HG03066 (cell line): ENCODE measurements around the gene TMEM150B.

Source experiments
- ATAC-seq: cut with Tn5 transposase; IDR thresholded peaks from one replicate; pipeline ENCODE4 v1.9.1; 2021; ENCODE audit warnings: low read depth; ENCODE audit not compliant: unreplicated experiment

Gene TMEM150B

GRCh38 chr19:55355213-55355821 lies 30.2 kb upstream of the TMEM150B start:
- no peak for ATAC-seq

GRCh38 chr19:55354698-55355212 lies 29.6 kb upstream of the TMEM150B start, which contains the start of gene COX6B2:
Gene COX6B2, minus strand, starts transcription at chr19:55354719. Its CDS starts 198 bp downstream, at chr19:55354521.
- ATAC-seq = no peak

GRCh38 chr19:55353803-55354697 lies 28.9 kb upstream of the TMEM150B start:
- ATAC-seq = no peak

GRCh38 chr19:55353356-55353802 lies 28.2 kb upstream of the TMEM150B start:
- ATAC-seq = no peak

- no peak for ATAC-seq
Observed at GRCh38 chr19:55352549-55353145, 27.5 kb upstream of the TMEM150B start.

- no peak for ATAC-seq
Observed at GRCh38 chr19:55352040-55352439, 26.9 kb upstream of the TMEM150B start.

GRCh38 chr19:55350620-55351315 lies 25.6 kb upstream of the TMEM150B start:
- no peak for ATAC-seq

GRCh38 chr19:55348317-55349034 lies 23.3 kb upstream of the TMEM150B start:
- ATAC-seq = no peak

- ATAC-seq = no peak
Observed at GRCh38 chr19:55347442-55348009, 22.4 kb upstream of the TMEM150B start.

- ATAC-seq = no peak
Observed at GRCh38 chr19:55346725-55347441, 21.7 kb upstream of the TMEM150B start.

- no peak for ATAC-seq
Observed at GRCh38 chr19:55345818-55346724, 20.9 kb upstream of the TMEM150B start.

GRCh38 chr19:55345101-55345817 lies 20.1 kb upstream of the TMEM150B start:
- no peak for ATAC-seq

GRCh38 chr19:55344444-55344843 lies 19.3 kb upstream of the TMEM150B start:
- no peak for ATAC-seq

GRCh38 chr19:55341595-55342531 lies 16.7 kb upstream of the TMEM150B start:
- ATAC-seq = no peak

GRCh38 chr19:55341171-55341588 lies 16.0 kb upstream of the TMEM150B start:
- no peak for ATAC-seq

- ATAC-seq = no peak
Observed at GRCh38 chr19:55340784-55341147, 15.6 kb upstream of the TMEM150B start.
